GM19043 (cell line): ENCODE measurements around the gene PAK5.

ENCODE experiments used
- ATAC-seq: cut with Tn5 transposase; IDR thresholded peaks from one replicate; pipeline ENCODE4 v1.9.1; 2021; ENCODE audit warnings: low read depth; ENCODE audit not compliant: unreplicated experiment

The PAK5 gene

DNA sequence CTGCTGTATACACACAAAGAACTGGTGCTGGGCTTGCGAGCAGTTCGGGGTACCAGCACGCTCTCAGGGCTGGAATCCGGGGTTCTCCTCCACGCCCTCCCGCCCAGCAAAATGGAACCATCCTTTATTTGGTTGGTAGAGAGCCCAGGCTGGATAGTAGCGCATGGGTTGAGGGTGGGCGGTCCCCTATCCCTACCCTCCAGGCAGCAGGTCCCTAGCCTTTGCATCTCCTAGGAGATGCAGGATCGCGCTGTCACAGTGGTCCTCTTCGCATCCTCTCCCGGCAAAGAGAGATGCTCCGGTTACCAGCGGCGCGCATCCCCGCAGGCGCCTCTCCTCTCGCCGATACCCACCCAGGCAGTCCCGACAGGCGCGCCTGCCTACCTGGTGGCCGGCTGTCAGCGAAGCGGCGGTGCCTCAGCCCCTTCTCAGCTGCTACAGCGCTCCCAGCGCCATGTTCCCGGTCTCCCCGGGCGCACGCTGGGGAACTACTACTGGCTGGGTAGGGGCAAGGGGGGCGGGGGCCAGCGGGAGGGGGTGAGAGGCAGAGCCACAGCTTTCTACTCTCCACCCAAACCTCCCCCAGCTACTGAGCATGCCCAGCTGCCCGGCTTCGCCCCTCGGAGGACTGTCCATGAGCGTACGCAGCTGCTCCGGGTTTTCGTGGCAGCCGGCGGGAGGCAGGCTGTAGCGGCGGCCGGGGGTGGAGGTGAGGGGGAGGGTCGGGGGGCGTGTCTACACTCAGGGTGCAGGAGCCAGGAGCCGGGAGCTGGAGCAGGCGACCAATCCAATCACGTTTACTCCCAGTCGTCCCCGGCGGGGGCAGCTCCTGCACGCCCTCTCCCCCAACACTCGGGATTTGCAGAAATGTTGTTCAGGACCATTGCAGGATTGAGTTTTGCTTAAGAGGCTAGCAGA is at the start of gene PAK5:
PAK5 (minus strand) TSS at position 699 of the 918 bp plus-strand sequence. CDS start 194,748 bp downstream, outside the sequence.
- no peak for ATAC-seq

DNA sequence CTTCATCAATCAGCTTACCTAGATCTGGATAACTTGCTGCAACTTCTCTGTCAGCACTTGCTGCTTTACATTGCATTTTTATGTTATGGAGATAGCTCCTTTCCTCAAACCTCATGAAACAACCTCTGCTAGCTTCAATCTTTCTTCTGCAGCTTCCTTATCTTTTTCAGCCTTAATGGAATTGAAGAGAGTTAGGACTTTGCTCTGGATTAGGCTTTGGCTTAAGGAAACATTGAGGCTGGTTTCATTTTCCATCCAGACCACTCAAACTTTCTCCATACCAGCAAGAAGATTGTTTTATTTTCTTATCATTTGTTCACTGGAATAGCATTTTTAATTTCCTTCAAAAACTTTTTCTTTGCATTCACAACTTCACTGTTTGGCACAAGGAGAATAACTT is 48.8 kb upstream of the PAK5 start:
- ATAC-seq, result no peak

DNA sequence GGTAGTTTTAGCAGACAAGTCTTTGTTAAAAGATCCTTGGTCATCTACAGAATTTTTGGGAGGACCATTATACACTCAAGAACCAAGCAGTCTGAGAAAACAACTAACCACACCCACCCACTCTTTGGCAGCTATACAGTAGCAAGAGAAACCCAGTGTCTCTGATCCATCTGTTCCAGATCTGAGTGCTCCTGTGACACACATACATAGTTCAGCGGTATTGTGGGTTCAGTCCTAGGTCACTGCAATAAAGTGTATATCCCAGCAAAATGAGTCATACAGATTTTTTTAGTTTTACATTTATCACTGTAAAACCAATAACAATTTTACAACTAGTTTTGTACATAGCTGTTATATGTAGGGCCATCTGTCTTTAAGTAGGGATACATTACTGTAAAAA is 47.4 kb upstream of the PAK5 start:
- no peak for ATAC-seq

DNA sequence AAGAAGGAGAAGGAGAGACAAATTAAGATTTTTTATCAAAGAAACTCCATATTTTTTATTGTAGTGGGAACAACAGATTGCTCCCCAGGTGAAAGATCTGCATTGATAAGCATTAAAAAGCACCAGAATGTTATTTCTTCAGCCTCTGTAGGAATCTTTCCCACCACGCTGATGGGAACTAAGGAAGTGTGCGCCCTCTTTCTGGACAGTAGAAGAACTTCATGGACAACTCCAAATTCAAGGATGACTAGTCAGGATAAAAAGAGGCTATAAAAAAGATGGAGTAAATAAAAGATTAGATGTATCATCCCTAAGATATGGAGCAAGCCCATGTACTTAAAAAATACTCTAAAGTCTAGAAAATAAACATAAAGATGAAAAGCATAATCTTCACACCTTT is 45.8 kb upstream of the PAK5 start:
- no peak for ATAC-seq

DNA sequence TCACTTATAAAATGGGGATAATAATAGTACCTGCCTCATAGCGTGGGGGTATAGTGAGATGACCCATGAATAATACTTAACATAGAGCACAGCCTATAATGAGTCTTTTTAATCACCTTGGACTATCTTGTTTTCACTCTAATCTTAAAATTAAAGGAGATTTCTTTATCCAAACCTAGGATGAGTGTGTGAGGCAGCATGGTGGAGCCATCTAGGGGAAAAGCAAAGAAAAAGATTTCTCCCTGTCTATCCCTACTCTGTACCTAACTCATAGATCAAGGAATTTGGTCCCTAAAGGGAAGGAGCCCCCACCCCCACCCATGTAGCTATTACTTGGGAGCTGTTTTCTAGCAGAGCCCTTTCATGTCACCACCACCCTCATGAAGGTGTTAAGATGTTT is 45.2 kb upstream of the PAK5 start:
- ATAC-seq, result no peak

DNA sequence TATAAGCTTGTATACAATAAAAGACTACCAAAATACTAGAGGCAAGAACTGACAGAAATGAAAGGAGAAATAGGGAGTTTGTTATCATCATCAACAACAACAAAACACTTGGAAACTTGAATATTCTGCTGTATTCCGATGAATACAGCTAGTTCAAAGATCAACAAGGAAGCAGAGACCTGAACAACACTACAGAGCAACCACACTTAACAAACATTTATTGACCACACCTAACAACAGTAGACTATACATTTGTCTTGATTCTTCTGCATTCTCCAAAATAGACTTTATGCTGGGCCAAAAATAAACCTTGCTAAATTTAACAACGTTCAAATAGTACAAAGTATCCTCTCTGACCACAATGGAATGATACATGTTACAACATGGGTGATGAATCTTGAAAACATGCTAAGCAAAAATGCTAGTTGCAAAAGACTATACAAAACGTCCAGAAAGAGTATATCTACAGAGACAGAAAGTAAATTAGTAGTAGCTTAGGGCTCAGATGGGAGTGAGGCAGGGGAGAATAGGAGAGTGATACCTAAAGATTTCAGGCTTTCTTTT is 39.1 kb upstream of the PAK5 start:
- ATAC-seq, result no peak

DNA sequence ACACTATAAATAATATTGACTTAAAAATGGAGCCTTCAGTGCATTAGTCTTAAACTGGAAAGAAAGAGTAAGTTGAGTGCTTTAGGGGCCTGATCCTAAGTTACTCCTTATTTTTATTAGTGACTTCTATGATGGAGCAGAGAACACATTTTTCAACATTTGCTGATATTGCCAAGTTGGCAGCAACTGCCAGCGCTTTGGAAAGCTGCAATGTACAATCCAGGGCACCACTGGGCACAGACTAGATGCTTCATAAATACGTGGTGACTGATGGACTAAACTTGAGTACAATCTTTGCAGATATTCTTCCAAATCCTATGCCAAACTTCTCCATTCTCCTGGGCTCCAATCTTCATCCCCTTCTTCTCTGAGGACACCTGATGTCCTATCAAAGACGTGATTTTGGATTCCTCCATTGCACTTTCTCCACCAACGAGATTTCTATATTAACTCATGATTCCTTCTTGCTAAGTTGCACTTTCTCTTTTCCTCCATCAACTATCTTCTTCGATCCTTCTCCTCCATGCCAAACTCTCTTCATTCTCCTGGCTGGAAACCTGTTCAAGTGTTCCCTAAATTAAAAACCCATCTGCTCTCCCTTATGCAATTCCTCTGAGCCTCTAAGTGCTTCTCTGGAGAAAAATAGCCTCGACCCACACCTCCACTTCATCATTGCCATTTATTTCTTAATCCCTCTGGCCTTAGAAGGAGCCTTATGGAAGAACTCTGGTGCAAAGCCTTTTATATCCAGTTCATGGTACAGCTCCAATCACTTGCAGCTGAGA is 28.5 kb upstream of the PAK5 start:
- ATAC-seq, result no peak

DNA sequence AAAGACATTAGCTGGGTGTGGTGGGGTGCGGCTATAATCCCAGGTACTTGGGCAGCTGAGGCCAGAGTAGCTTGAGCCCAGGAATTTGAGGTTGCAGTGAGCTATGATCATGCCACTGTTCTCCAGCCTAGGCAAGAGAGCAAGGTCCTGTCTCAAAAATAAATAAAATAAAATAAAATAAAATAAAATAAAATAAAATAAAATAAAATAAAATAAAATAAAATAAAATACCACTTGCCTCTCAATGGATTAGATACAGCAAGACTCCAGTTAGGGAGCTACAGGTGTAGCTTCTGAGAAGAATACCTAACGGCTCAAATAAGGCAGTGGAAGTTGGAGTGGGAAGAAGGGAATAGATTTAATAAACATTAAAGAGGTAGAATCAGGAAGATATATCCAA is 13.7 kb upstream of the PAK5 start:
- ATAC-seq, result no peak

DNA sequence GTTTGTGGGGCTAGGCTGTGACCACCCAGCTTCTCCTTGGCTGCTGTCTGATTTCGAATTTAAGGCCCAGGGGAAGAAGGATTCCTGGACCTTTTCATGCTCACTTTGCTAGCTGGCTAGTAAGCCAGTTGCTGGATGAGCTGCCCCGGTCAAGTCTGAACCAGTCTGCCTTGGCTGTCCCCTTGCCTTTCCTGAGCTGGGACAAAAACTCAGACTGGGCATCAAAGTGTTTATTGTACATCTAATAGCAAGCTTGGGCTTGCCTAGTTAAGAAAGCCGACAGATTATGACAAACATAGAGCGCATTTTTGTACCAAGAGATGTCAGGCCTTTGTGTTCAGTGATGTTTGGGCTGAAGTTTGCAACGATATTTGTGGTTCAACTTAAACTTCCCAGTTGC is 750 bp upstream of the PAK5 start:
- no peak for ATAC-seq

DNA sequence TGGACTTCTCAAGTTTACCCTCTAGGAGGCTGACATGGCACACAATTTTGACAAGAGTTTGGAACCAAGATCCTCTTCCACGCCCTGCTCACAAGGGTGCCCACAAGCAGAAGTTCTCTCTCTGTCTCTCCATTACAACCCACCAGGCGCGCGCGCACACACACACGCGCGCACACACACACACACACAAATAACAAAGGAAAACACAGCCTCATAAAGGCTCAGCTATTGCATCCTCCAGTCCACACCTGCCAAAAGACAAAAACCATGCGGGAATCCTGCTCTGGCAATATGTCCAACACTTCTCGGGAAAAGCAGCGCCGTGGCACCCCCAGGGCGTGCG is 870 bp downstream of the PAK5 start:
- no peak for ATAC-seq

DNA sequence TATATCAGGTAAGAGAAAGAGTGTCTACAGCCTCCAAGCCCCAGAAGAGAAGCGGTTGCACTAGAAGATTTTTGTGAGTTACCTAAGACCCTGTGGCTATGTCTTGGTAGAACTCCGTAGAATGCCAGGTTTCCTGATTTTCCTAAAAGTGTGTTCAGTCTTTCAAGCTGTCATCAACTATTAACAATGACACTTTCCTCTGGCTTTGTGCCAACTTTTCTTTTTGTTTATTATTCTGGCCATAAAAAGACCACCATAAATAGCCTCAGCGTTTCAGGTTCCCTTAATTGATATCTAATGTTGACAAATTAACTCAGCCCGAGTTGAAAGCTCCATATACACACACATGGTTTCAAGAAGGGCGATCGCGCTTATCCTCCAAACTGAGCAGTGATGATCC is 1.2 kb downstream of the PAK5 start:
- no peak for ATAC-seq

DNA sequence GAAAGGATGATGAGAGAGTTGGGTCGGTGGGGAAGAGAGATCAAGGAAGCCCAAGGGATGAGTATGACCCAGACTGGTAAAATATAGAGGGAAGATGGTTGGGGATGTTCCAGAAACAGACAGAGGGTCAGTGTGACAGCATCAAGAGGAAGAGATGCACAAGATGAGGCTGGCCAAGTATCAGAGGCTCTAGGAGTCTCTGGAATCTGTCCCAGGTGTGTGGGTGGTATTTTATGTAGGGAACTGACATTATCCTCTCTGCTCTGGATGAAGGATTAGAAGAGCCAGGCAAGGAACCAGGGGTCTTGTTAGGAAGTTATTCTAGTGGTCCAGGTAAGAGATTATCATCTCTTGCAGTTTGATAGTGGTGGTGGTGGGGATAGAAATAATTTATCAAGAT is 3.6 kb downstream of the PAK5 start:
- ATAC-seq, result no peak

DNA sequence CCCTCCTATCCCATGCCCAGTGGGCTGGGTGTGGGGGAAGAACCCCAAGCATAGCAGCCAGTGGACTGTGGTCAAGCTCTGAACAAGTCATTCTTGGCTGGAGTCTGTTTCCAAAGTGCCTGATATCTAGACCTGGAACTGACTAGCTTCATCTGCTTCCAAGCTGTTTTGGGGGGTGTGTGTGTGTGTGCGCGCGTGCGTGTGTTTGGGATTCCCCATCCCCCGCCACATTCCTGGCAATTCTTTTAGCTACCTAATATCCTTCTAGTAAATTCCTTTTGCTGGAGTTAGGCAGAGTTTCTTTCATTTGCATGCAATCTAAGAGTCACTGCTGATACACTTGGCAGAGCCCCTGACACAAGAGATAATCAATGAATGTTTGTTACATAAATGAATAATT is 7.8 kb downstream of the PAK5 start:
- ATAC-seq, result no peak

DNA sequence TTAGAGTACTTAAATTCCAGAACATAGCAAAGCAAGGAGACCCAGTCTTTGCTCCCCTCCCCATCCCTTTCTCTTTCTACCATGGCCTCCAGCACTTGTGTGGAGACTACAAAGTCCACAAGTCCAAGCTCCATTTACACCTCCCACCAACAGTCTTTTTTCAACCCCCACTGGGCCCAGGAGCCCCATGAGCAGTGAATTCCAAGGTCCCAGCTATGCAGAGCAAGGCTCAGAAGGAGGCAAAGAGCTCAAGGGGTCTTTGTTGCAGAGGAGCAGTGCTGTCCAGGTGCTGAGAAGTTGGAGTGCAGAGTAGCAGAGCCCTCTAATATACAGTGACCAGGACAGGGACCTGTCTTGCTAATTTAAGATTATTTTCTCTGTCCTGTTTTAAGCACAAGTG is 9.0 kb downstream of the PAK5 start:
- ATAC-seq, result no peak

DNA sequence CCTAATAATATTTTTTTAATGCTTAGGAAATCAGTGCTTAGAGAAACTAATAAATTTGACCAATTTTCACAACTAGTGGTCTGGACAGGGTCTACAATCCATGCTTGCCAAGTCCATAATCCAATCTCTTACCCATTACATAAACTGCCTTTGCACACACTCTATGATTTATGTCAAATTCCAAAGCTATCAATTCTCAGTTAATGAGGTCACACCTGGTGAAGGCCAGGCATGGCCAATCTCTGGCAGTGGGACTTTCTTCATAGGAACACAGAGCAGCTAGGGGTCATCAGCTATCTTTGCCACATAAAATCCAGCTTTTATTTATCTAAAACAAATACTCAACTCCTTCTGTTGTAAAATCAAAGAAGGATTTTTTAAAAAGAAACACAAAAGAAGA is 21.2 kb downstream of the PAK5 start:
- no peak for ATAC-seq

DNA sequence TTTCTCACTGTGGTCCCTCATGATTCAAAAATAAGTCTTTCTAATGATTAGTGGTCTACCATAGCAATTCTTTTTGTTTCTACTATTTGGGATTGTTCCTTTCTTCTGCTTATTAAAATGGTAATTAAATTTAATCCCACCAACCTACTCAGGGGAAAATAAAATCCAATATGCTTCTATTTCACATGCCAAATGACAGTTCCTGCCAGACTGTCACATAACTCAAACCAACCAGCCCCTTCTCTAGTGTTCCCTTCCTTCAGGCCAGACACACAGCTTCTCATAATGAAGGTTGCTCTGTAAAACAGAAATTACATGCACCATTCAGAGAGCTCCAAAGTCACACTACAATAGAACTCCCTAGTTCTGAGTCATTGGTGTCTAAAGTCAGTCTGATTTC is 23.2 kb downstream of the PAK5 start:
- no peak for ATAC-seq

DNA sequence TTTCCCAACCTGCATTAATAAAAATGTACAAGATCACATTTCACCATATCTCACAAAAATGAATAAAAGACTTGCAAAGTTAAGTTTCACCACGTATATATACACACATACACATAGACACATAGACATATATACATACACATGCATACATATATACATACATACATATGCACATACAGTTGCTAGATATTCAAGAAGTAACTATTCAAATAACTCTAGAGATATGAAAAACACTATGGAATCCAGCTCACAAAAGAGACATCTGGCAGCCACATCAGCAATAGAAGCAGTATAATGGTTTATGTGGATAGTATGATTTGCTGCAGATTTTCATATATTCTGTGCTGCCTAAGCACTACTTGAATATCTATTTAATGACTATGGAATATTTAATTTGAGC is 28.1 kb downstream of the PAK5 start:
- no peak for ATAC-seq

DNA sequence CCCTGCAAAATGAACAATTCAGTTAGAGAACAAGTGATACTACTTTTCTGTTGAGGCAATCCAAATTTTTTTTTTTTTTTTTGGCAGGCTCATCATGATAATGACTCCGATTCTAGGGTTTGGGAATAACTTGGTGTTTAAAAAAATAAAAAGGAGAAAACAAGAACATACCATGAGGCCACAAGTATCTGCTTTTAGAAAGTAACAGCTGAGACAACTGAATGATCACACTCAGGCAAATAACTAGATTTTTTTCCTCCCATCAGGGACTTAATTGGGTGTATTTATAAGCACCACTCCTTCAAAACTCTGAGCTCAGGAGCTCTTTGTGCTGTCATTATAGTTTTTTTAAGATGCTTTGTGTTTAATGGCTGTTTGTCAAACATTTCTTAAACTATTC is 29.6 kb downstream of the PAK5 start:
- ATAC-seq, result no peak

DNA sequence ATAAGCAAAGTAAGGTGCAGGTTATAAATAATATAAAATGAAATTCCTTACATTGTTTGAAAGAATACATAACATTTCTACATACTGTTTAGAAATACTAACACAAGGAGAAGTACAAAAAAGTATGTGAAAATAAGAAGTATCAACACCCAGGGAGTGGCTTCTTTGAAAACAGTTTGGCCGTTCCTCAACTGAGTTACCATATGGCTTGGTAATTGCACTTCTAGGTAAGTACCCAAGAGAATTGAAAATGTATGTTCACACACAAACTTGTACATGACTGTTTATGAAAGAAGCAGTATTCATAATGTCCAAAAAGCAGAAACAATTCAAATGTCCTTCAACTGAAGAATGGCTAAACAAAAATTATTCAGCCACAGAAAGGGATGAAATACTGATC is 30.7 kb downstream of the PAK5 start:
- no peak for ATAC-seq

DNA sequence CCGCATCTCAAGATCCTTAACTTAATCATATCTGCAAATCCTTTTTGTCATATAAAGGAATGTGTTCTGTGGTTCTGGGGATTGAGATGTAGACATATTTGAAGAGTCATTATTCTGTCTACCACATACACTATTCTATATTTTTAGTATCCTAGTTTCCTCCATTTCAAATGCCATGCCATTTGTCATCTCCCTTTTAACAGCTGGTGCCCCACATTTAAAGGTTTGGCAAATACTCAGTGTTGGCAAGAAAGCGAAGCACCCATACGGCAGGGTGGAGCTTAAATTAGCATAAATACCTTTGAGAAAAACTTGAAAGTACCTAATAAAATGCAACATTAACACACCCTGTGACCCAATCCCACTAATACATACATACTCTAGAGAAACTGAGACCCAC is 31.7 kb downstream of the PAK5 start:
- no peak for ATAC-seq

DNA sequence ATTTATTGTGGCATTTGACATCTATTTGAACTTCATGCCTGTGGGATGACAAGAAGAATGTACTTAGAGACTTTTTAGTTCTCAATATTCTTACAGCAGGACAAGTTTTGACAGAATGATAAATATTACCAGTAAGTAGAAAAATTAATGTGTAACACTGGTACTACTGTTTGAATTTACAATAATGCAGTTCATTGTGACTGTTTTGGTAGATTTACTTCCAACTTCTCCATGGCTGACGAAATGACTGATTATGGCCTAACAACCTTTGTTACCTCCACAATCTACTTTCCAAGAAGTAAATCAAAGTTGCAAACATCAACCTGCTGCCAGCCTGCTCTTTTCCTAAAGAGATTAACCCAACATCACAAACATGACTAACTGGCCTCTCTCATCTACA is 38.5 kb downstream of the PAK5 start:
- no peak for ATAC-seq

DNA sequence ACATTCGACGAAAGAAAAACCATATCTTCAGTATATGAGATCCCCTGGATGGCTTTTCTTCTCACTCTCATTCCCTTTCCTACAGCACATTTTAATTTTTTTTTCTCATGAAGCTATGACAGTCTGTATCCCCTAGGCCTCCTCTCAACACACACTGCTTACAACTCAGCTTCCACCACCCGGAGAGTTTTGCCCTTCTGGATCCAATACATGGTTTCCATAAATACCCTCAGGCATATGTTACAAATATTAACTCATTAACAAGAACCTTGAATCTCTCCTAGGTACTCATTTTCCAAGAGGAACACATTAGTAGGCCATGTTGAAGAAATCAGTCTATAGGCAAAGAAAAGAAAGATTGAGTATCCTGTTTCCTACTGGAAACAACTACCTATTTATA is 44.0 kb downstream of the PAK5 start:
- no peak for ATAC-seq
